OCI-M2 (cell line): ENCODE data around the gene OSBPL9.
"Not testable (repeated sequence)": the region's sequence is repeated elsewhere in the genome, so short reads cannot be mapped to it uniquely, and the experiment has no call there.

Experiments used
- DNase-seq: peaks from one replicate; lab custom pipeline; 2025; ENCODE audit not compliant: unreplicated experiment; lab: John Stamatoyannopoulos, UW

OSBPL9 gene

DNA sequence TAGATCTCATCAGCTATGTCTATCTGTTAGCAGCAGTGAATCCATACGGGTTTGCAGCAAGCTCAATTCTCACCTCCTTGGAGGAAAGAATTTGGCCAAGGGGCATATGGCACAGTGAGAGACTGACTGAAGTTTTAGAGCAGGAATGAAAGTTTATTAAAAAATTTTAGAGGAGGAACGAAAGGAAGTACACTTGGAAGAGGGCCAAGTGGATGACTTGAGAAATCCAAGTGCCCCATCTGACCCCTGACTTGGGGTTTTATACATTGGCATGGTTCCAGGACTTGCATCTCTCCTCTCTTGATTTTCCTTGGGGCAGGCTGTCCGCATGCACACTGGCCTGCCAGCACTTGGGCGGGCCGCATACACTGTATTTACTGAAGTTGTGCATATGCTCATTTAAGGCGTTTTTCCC, 9.2 kb upstream of the OSBPL9 start:
- DNase-seq = no peak

DNA sequence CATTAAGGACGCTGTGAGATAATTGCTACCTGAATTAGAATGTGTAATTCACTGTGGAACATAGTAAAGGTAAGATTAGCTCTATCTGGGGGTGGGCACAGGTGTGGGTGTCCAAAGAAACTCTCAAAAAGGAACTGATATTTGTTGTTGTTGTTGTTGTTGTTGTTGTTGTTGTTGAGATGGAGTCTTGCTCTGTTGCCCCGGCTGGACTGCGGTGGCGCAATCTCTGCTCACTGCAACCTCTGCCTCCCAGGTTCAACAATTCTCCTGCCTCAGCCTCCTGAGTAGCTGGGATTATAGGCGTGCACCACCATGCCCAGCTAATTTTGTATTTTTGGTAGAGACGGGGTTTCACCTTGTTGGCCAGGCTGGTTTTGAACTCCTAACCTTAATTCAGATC, 6.8 kb upstream of the OSBPL9 start:
- not testable (repeated sequence) for DNase-seq

DNA sequence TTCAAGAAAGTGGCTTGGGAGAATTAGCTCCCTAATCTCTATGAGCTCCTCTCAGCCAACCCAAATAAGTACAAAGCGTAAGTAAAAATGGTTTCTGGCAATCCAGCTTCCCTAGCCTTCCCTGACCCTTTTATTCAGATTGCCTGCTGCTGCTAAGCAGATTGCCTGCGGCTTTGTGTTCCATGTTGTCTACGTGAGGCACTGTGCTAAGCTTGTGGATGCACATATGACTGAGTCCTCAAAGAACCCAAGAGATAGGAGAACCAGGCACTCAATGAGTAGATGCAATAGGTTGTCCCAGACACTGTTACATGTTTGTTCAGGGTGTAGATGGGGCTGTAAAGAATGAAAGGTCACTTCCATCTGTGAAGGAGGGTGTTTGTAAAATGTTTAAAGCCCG, 6.3 kb upstream of the OSBPL9 start:
- DNase-seq = no peak

DNA sequence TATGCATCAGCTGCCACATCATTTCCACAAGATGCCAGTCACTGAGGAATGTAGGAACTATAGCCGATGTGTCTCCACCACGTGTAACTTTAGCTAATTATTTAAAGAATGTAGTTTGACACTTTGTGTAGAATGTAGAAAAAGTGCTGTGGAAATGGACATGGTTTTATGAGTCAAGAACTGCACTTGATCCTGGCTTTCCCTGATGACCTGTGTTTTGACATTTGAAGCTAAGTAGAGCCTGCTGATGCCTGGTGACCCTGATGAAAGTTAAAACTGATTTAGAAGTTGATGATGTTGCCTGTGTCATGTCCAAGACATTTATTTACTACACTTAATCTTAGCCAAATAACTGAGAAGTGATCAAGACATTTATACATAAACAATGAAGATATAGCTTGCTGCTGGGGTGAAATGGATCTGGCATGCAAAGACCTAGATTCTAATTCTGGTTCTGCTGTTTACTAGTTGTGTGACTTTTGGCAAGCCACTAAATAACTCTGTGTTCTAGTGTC, 4.4 kb upstream of the OSBPL9 start:
- DNase-seq = no peak

DNA sequence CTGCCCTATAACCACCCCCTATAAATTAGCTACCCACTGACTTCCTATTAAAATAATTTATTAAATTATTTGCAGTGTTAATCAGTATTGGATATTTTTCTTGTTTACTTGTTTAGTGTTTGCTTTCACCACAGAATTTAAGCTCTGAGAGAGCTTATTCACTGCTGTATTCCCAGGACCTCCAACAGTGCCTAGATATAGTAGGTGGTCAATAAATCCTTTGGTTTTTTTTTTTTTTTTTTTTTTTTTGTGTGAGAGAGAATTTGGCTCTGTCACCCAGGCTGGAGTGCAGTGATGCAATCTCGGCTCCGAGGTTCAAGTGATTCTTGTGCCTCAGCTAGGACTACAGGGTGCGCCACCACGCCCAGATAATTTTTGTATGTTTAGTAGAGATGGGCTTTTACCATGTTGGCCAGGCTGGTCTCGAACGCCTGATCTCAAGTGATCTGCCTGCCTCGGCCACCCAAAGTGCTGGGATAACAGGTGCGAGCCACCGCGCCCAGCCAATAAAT, 1.1 kb upstream of the OSBPL9 start:
- no peak for DNase-seq

DNA sequence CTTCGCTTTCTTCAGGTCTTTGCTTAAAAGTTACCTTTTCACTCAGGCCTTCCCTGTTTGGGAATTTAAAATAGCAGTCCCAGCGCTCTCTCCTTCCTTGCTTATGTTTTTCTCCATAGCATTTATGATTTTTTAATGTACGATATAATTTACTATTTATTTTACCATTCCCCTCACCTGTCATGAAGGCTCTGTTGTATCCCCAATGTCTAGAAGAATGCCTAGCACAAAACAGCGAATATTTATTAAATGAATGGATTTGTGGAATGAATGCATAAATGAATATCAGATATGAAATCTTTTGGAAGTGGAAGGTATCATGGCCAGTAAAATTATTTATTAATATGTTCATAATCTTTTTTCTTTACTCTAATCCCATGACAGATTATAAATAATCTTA, 402 bp upstream of the OSBPL9 start:
- no peak for DNase-seq

DNA sequence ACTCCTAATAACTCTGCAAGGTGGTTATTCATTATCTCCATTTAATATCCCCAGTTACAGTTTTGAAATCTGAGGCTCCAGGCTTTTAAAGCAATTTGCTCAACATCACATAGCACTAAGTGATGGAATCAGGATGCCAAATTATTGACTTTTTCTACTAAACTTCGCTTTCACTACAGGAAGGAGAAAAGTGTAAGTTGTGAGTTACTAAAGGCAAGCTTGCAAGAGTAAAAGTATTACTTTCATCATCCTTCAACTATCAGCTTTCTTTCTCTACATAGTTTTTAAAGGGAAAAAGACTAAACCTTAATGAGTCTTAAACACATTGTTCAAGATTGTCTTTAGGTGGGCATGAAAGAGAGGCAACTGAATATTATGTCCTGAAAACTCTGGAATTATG, 1.8 kb downstream of the OSBPL9 start:
- no peak for DNase-seq

DNA sequence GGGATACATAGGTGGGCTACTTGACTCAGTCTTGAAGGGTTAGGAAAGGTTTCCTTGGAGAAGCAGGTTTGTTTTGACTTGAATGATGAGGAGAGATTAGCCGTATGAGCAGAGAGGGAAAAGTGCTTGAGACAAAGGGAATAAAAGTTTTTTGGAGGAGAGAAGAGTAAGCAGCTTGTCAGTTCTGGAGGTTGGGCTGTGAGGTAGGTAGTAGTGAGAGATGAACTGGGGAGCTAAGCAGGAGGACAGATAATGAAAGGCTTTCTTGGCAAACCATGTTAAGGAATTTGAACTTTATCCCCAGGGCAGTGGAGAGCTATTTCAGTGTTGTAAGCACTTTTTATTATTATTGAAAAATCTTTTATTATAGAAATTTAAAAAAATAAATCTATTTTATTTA, 3.6 kb downstream of the OSBPL9 start:
- DNase-seq = no peak

DNA sequence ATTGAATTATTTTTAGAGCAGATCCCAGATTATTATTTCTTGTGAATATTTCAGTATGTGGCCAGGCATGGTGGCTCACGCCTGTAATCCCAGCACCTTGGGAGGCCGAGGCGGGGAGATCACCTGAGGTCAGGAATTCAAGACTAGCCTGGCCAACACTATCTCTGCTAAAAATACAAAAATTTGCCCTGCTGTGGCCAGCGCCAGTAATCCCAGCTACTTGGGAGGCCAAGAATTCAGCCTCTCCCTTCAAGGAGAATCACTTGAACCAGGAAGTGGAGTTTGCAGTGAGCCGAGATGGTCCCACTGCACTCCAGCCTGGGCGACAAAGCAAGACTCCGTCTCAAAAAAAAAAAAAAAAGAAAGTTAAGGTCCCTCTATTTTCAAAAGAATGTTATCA, 4.3 kb downstream of the OSBPL9 start:
- no peak for DNase-seq

DNA sequence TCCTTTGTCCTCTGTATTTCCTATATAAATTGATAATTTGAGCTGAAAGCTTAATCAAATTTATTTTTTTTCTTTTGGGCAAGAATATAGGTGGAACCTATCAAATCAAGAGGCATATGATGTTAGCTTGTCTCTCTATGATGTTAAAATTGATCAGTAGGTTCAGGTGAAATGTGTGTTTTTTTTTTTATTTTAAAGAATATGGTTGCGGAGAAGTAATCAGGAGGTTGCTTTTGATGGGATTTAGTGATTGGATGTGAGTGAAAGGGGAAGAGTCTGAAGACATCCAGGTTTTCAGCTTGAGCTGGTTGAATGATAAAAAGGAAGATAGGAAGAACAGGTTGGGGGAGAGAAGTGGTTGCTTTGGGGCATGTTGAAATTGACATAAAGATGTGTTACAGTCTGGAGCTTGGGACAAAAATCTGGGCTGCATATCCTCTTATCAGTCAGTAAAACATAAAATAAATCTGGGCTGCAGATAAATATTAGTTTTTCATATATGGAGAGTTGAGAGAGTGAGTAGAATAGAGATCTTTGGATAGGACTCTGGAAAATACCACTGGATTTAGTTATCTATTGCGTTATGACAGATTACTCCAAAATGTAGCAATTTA, 5.1 kb downstream of the OSBPL9 start:
- no peak for DNase-seq

DNA sequence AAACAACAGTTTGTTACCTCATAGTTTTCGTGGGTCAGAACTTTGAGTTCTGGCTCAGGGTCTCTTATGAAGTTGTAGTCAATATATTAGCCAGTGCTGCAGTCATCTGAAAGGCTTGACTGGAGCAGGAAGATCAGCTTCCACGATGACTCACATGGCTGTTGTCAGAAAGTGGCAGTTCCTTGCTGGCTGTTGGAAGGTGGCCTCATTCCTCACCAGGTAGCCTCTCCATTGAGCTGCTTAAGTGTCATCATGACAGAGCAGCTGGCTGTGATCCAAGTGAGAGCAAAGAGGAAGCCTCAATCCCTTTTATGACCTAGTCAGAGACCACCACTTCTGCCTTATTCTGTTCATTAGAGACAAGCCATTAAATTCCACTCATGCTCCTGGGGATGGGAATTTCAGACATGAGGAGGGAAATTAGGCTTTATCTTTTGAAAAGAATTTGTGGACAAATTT, 5.6 kb downstream of the OSBPL9 start:
- DNase-seq = no peak

DNA sequence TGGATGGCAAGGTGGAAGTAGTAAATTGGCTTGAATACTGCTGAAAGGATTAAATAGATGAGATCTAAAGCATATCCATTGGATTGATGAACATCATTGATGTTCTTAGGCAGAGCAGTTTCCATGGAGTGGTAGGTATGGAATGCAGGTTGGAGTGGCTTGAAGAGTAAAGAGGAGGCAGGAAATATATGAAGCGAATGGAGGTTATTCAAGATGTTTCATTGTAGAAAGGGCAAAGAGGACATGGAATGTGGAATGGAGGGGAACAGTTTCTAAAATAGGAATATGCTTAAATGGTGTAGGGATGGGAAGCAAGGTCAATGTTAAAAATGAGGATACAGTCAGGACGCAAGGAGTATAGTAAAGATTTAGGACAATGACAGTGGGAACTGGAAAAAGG, 6.1 kb downstream of the OSBPL9 start:
- no peak for DNase-seq

DNA sequence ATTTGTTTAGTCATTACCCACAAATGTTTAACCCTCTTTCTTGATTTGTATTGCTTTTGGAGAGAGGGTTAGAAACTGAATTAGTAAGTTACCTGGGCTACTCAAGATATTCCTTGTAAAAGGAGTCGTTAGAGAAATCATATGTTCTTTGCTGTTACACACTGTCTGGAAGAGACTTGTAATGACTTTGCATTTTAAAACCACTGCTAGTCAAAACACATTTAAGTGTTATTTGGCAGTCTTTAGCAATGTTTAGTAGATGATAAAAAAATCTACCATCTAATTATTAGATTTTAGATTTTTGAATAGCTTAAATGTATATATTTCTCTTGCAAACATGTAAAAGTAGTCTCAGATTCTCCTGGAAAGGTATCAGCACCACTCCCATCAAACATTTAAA, 6.6 kb downstream of the OSBPL9 start:
- DNase-seq = no peak

DNA sequence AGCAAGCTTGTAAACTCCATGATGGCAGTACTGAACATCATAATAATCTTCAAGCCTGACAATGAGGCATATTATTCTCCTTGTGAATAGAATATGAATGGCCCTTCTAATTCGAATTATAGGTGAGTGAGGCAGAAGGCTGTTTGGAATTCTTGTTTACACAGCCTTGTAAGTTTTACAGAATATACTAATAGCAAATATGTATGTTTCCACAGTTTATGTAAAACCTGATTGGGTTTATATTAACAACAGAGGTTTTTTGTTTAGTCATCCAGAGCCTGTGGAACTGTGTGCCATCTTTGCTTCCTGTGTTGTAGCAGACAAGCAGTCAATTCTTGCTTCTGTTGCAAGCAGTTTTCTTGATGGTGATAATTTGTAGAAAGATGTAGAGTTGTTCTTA, 8.0 kb downstream of the OSBPL9 start:
- no peak for DNase-seq

DNA sequence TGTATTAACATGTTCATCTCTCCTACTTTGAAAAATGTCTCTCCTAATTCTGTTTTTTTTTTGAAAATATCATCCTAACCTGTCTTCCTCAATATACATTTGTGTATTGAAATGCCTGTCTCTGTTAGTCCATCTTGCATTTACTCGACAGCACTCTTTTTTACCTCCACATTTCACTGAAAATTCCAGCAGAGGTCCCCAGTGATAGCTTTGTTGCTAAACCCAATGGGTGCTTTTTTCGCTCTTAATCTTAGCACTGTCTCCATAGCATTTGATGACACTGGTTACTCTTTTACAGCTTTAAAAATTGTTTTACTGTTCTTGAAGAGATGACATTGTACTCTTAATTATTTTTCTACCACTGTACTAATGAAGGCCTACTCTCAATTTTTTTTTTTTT, 10.8 kb downstream of the OSBPL9 start:
- DNase-seq = no peak

DNA sequence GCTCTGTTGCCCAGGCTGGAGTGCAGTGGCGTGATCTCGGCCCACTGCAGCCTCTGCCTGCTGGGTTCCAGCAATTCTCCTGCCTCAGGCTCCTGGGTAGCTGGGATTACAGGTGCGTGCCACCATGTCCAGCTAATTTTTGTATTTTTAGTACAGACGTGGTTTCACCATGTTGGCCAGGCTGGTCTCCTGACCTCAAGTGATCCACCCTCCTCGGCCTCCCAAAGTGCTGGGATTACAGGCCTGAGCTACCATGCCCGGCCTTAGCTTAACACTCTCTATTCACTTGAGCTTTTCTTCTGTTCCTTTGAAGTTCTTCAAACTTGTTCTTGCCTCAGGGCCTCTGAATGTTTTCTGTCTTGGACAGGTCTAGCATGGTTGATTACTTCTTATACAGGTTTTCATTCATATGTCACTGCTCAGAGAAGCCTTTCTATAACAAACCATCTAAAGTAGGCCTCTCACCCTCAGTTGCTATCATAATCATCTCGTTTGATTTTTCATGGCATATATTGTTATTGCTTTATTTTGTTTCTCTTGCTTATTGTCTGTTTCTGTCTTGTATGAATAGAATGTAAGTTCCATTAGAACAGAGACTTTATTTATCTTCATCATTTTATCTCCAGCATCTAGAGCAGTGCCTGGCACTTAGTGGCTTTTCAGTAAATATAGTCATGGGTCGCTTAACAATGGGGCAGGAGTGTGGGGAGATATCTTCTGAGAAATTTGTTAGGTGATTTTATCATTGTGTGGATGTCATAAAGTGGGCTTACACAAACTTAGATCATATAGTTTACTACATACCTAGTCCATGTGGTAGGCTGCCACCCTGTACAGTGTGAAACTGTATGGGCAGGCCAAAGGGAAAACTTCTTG, 12.1 kb downstream of the OSBPL9 start:
- no peak for DNase-seq

DNA sequence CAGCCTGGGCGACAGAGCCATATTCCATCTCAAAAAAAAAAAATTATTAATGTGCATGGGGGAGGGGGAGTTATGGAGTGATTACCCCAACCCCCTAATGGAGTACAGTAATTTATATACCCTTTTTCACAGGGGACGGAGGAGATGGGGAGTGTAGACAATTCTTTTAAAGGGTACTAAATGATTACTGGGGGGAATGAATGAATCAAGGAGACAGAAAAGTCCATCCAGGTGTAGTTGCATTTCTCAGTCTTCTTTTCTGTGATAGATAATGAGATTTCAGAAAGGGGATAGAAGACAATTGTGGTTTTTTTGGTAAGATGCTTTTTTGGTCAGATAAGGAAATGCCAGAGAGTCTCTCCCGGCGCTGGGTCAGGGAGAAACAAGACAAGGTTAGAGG, 13.0 kb downstream of the OSBPL9 start:
- no peak for DNase-seq

DNA sequence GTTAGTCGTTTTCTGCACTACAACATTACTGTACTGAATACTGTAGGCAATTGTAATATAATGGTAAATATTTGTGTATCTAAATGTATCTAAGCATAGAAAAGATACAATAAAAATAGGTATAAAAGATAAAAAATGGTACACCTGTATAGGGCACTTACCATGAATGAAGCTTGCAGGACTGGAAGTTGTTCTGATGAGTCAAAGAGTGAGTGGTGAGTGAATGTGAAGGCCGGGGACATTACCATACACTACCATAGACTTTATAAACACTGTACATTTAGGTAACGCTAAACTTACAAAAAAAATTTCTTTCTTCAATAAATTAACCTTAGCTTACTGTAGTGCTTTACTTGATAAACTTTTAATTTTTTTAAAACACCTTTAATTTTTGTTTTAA, 13.5 kb downstream of the OSBPL9 start:
- no peak for DNase-seq

DNA sequence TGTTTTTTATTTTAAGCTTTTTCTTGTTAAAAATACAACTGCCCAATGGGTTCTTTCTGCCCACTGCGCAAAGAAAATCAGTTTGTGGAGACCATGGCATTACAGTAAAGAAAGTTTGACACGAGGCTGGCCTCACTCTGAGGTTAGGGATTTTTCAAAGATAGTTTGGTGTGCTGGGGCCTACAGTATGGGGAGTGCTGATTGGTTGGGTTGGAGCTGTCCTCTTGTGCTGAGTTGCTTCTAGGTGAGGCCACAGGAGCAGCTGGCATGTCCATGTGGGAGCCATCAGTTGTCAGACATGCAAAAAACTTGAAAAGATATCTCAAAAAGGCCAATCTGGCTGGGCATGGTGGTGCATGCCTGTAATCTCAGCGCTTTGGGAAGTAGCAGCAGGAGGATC, 14.0 kb downstream of the OSBPL9 start:
- no peak for DNase-seq

DNA sequence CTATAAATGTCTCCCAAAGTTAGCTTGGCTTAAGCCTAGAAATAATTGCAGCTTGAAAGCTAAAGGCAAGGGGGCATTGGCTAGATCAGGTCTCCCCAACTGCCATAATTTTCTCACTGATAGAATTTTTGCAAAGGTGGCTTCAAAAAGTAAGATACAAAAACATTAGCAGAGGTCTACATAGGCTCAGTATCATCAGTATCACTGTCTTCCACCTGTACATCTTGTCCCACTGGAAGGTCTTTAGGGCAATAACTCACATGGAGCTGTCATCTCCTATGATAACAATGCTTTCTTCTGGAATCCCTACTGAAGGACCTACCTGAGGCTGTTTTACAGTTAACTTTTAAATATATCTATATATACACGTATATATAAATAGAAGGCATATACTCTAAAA, 14.9 kb downstream of the OSBPL9 start:
- DNase-seq = no peak

DNA sequence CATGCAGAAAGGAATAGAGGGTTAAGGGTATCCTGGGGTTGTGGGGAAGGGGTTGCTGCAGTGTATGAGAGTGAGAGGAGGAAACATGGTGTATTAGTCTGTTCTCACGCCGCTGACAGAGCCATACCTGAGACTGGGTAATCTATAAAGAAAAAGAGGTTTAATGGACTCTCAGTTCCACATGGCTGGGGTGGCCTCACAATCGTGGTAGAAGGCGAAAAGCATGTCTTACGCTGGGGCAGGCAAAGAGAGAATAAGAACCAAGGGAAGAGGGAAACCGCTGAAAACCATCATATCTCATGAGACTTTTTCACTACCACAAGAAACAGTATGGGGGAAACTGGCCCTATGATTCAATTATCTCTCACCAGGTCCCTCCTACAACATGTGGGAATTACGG, 17.7 kb downstream of the OSBPL9 start:
- DNase-seq = no peak

DNA sequence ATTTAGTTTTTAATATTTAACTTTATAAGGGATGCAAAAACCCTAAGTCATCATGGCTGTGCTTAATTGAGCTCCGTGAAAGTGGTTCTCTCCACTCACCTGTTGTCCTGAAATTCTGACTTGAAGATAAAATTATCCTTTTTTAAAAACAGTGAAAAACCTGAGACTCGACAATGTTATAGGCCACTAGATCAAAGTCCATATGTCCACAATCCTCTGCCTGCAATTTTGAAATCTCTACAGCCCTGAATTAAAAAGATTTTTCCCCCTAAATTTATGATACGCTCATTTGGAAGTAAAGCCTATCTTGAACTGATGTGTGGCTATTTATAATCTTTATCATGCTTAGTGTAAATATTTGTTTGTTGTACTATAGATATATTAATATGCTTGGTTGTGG, 18.7 kb downstream of the OSBPL9 start:
- no peak for DNase-seq
